Umbilical cord (tissue), 2 donors: Measurements from ENCODE around the gene IL12B. TPM values are rescaled to one million over a fixed set of nuclear protein-coding genes. Genes with fewer than 3 reads are reported as not detected.
"Not testable (repeated sequence)": the region's sequence is repeated elsewhere in the genome, so short reads cannot be mapped to it uniquely, and the experiment has no call there.

Experiments used
- DNase-seq: peaks from one replicate; pipeline ENCODE4 v3.0.0-alpha.2; 2015; ENCODE audit warnings: low spot score
- total RNA-seq: library from RNA; depleted of rRNA; stranded (reverse); fragments of >200 nt; gene quantifications from one replicate; pipeline ENCODE4 v1.2.3, GENCODE V29; 2014; ENCODE audit warnings: low replicate concordance; ENCODE audit not compliant: insufficient read depth

Gene IL12B
- total RNA-seq = 1.7 TPM

- DNase-seq = no peak
Measured at GRCh38 chr5:159330131-159330800, at the start of gene IL12B. IL12B (minus strand) TSS chr5:159330487; CDS start chr5:159326782, 3,705 bp downstream.

- no peak for DNase-seq
Measured at GRCh38 chr5:159377653-159378052, 47.4 kb upstream of the IL12B start.

GRCh38 chr5:159367866-159368265 is 37.6 kb upstream of the IL12B start:
- not testable (repeated sequence) for DNase-seq

GRCh38 chr5:159366776-159367175 is 36.5 kb upstream of the IL12B start:
- not testable (repeated sequence) for DNase-seq

GRCh38 chr5:159362220-159362619 is 31.9 kb upstream of the IL12B start:
- peak; percentile 12 for DNase-seq

GRCh38 chr5:159359871-159360270 is 29.6 kb upstream of the IL12B start:
- not testable (repeated sequence) for DNase-seq

- peak; percentile 11 for DNase-seq
Measured at GRCh38 chr5:159359408-159359807, 29.1 kb upstream of the IL12B start.

GRCh38 chr5:159353661-159354252 is 23.5 kb upstream of the IL12B start:
- DNase-seq = no peak

GRCh38 chr5:159350644-159351043 is 20.4 kb upstream of the IL12B start:
- DNase-seq = not testable (repeated sequence)

- not testable (repeated sequence) for DNase-seq
Measured at GRCh38 chr5:159350216-159350615, 19.9 kb upstream of the IL12B start.

GRCh38 chr5:159345861-159346260 is 15.6 kb upstream of the IL12B start:
- no peak for DNase-seq

GRCh38 chr5:159345336-159345735 is 15.0 kb upstream of the IL12B start:
- DNase-seq = peak; percentile 44

GRCh38 chr5:159343295-159344094 is 13.2 kb upstream of the IL12B start:
- no peak for DNase-seq

GRCh38 chr5:159342840-159343239 is 12.6 kb upstream of the IL12B start:
- DNase-seq = no peak

- peak; percentile 56 for DNase-seq
Measured at GRCh38 chr5:159341906-159342310, 11.6 kb upstream of the IL12B start.

- no peak for DNase-seq
Measured at GRCh38 chr5:159341145-159341544, 10.9 kb upstream of the IL12B start.

- no peak for DNase-seq
Measured at GRCh38 chr5:159340511-159340910, 10.2 kb upstream of the IL12B start.

- no peak for DNase-seq
Measured at GRCh38 chr5:159339460-159339859, 9.2 kb upstream of the IL12B start.

- DNase-seq = no peak
Measured at GRCh38 chr5:159338118-159338517, 7.8 kb upstream of the IL12B start.

GRCh38 chr5:159337016-159337955 is 7.0 kb upstream of the IL12B start:
- no peak for DNase-seq

GRCh38 chr5:159336586-159336985 is 6.3 kb upstream of the IL12B start:
- no peak for DNase-seq
